HG03354 (cell line): ENCODE measurements around the gene ATP13A3.

Experiments used
- ATAC-seq: cut with Tn5 transposase; IDR thresholded peaks from one replicate; pipeline ENCODE4 v1.9.1; 2021; ENCODE audit warnings: mild to moderate bottlenecking; ENCODE audit not compliant: unreplicated experiment, poor library complexity, severe bottlenecking

ATP13A3 gene

GRCh38 chr3:194481525-194482195 is 5.1 kb downstream of the ATP13A3 start:
- no peak for ATAC-seq

GRCh38 chr3:194481103-194481502 is 5.7 kb downstream of the ATP13A3 start:
- ATAC-seq = no peak

DNA sequence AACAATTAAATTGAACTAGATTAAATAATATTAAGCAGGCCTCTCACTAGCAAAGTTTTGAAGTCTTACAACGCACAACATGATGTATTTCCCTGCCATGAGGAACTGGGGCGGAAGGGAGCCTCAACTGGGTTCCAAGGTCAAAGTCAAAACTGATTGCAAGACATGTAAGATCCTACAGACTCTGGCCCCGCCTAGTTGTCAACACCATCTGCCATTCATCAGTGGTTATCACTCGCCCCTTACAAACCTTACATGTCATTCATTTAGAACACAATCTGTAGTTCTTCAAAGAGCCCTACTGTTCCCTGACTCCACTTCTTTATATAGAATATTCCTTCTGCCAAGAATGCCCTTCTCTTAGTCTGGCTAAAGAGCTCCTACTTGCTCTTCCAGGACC is 10.0 kb downstream of the ATP13A3 start:
- ATAC-seq = no peak

DNA sequence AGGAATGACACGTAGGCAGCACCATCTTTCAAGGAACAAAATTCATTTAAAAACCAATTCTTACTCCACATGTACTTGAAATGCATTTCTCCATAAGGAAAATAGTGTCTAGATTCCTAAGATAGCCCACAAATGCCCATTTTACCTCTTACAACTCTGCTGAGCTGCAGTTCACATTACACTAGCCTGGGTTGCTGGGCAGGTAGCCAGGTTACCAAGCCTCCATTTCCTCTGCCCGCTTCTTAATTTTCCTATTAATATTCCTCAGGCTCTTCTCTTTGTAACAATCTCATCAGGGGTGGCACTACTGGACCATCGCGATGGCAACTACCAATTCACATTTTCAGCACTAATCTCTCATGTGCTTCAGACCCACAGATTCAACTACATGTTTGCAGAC is 10.8 kb downstream of the ATP13A3 start:
- no peak for ATAC-seq

DNA sequence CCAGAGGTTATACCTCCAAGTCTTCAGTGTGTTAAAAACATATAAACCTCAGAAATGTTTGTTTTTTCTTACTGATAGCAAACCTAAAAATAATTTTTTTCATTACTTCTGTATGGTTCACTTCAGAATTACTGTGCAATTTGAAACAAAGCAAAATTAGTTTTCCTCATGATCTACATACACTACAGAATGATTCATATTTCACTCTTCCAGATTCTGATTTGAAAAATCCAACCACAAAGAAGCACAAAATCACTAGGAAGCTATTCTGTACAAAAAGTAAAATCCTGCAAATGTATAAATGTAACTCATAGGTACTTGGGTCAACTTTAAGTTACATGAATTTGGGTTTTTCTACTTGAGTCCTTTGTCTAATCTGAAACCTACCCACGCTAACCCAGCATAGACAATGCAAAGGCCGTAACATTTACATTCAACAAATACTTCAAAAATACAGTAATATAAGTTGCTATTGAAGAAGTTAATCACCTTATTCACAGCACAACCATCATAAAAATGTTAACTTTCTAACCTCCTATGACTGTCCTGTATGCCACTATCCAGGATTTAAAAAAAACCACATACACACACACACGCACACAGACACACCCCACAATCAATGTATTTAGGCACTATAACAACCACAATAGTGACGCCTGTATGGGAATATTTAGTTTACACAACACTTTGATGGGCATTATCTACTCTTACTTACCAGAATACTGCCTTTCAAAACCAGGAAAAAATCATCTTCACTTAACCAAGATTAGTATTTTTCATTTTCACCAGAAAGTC is 11.5 kb downstream of the ATP13A3 start:
- ATAC-seq = no peak

DNA sequence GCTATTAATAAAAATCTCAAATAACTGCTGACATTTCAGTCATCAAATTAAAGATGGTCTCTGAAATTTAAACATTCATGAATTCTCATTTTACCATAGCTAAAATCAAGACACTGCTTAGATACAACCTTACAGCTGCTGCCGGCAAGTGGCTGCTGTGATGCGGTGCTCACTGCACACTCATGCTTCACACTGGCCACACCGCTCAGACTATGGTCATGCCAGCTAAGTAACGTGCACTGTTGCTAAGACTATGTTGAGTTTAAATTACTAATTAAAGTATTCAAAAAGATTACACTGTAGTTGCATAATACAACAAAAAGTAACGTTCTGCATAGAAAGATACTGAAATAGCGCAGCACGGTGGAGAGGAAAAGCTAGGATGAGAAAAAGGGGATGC is 12.1 kb downstream of the ATP13A3 start:
- no peak for ATAC-seq

DNA sequence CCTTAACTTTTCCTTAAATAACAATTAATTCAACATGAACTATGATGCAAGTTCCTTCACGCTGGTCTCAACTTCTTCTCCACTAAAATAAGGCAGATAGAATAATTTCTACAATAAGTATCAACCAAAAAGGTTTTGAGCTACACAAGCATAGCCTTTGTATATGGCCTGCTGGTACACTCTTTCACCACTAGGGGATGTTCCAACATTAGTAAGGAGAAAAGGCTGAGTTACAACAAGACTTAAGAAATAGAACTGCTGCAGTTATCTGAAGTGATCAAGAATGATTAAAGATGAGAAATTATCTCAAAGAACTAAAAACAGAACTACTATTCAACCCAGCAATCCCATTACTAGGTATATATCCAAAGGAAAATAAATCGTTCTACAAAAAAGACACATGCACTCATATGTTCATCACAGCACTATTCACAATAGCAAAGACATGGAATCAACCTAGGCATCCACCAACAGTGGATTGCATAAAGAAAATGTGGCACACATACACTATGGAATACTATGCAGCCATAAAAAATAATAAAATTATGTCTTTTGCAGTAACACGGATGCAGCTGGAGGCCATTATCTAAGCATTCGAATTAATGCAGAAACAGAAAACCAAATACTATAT is 14.4 kb downstream of the ATP13A3 start:
- peak; percentile 91 for ATAC-seq

- ATAC-seq = no peak
Measured at GRCh38 chr3:194471863-194472262, 14.9 kb downstream of the ATP13A3 start.

DNA sequence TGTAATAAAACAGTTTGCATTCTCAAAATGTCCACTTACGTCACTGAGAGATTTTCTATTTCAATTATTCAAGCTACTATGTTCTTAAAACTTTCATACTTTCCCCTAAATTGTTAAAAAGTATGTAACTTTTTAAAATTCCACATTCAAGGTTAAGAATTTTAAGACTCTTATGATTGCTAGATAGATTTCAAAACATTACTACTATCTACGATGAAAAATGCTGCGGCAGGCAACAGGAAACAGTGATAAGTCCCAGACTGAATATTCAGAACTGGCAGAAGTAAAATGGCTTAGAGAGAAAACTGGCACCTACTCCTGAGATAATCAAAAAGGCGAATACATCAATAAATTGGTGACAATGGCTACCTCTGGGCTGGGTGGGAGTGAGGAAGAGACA is 16.2 kb downstream of the ATP13A3 start:
- no peak for ATAC-seq

DNA sequence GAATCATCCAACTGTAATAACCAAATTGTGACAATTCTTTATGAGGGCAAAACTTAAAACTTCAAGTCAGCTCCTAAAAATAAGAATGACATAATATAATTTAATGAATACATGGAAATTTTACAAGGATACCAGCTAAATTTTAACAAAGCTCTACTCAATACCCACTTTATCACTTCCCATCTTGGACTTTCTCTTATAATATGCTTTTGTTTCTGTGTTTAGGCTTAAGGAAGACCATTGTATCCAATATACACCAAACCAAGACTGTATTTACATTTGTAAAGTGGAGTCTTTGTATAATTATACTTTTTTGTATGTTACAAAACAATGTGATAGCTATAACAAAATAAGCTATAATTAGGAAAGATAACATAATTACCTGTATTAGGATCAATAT is 16.8 kb downstream of the ATP13A3 start:
- ATAC-seq = no peak

GRCh38 chr3:194468086-194468485 is 18.7 kb downstream of the ATP13A3 start:
- no peak for ATAC-seq

DNA sequence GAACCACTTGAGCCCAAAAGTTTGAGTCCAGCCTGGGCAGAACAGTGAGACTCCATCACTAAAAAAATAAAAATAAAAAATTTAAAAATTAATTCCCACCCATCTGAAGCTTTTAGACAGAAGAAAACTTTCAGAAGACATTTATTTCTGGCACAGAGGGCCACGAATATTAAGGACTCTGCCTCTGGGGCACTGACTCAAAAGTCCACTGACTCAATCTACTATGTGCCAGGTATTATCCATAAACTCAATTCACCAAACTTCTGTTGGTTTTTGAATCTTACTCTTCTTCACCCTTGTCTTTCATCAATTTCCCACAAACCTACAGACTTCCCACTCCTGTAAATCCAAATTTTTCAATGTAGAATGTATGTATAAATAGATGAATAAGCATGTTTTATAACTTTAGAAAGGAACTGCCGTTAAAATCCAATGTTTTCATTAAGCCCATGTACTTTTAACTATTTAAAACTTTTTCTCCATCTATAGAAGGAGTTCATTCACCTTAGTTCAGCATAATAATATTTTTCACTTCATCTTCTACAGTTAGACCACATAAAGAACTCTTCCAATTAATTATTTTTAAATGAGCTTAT is 19.9 kb downstream of the ATP13A3 start:
- ATAC-seq = peak; percentile 22

GRCh38 chr3:194465920-194466570 is 20.8 kb downstream of the ATP13A3 start:
- ATAC-seq = peak; percentile 74

- no peak for ATAC-seq
Measured at GRCh38 chr3:194465246-194465645, 21.6 kb downstream of the ATP13A3 start.

DNA sequence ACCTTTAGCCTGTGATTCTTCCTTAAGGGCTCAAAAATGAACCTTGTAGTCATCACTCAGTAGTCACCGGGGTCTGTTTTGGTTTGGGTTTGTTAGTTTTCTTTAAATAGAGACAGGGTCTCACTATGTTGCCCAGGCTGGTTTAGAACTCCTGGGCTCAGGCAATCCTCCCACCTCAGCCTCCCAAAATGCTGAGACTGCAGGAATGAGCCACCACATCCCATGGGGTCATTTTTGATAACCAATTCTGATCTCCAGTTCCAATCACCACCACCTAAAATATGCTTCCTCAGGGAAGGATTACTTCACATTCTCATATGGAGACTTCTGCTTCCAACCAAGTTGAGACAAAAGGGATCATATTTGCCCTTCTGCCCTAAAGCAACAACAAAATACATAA is 22.1 kb downstream of the ATP13A3 start:
- ATAC-seq = no peak

- no peak for ATAC-seq
Measured at GRCh38 chr3:194462936-194463335, 23.9 kb downstream of the ATP13A3 start.

- no peak for ATAC-seq
Measured at GRCh38 chr3:194460566-194460965, 26.2 kb downstream of the ATP13A3 start.

DNA sequence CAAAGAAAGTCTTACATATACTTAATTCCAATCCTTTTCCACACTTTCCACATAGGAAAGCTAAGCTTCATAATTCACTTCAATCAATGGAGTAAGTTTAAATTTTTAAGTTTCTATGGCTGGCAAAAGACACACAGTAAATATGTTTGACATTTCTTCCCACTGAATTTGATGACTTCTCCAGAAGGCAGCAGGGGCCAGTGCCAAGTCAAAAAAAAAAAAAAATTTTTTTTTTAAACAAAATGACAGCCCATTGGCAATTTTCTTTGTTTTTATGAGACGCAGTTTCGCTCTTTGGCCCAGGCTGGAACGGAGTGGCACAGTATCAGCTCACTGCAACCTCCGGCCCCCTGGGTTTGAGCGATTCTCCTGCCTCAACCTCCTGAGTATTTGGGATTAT is 28.7 kb downstream of the ATP13A3 start:
- no peak for ATAC-seq

DNA sequence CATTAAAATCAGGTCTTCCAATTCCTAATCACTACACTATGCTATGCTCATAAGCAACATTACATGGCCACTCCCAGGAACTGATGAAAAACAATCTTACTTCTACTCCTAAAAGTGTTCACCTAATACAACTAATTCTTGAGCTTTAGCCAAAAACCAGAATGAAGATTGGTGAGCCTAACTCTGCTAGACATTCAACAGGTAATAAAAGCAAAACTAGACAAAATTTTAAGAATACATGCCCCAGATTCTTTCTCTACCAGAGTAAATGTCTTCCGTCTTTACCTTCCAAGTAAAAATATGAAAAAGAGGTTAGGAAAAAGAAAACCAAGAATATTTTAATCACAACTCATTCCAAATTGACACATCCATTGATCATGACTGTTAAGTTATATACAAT is 31.3 kb downstream of the ATP13A3 start:
- ATAC-seq = no peak

DNA sequence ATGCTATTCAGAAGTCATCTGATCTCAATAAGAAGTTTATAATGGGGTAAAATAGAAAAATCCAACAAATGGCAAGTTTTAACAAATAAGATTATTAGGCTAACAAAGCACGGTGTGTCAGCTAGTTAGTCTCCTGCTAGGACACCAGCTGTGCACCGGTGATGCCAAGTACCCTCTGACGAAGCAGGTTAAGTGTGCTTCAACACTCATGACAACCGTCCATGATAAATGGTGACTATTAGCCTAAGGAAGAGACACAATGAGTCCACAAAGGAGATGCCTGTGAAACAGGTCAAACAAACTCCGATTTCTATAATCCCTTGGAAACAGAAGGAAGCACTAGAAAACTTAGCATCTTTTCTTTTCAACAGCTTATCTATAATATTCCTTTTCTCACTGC is 36.5 kb downstream of the ATP13A3 start:
- no peak for ATAC-seq
